ENCODE measurements around the gene ZSWIM3. TPM values are rescaled to one million over a fixed set of nuclear protein-coding genes. Genes with fewer than 3 reads are reported as not detected.

Gene ZSWIM3
- total and polyA plus RNA-seq, 4 donors, result 0.56 to 4.2 (median 2.3) TPM

DNA sequence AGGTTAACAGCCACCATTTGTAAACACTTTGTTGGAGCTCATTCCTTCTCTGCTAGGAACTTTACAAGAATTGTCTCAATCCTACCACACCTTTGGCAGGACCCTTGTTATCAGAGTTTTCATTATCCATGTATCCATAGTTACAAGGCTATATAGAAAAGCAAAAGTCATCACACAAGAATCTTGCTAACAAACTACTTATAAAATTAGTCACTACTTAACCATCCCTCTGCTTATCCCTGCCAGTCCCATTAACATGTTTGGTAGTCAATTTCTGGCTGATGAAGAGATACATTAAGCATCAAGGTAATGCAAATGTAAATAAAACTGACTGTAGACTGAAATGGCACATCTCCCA lies 10.4 kb downstream of the ZSWIM3 start:
- DNase-seq (ENCODE audit: low spot score), result no peak
- Histone ChIP-seq H3K27ac (ENCODE audit: low read depth in 1 of 2, low read length in 2 of 2) (no peak overlapping the region), H3K4me3 (ENCODE audit: low read depth in 1 of 3, low read length in 3 of 3) (no peak overlapping the region), H3K9me3 (ENCODE audit: control insufficient read depth in 4 of 4, low read length in 3 of 4) (no peaks in the 10 kb centered on the region), H3K36me3 (ENCODE audit: control insufficient read depth in 4 of 4, insufficient read depth in 3 of 4, low read depth in 1 of 4, low read length in 3 of 4) (no peaks in the 10 kb centered on the region), H3K4me1 (ENCODE audit: control insufficient read depth in 4 of 4, insufficient read depth in 4 of 4, low read length in 3 of 4) (peaks cover 0 to 4% (median 0%) of the 10 kb centered on the region in 4 donors), H3K27me3 (ENCODE audit: control insufficient read depth in 4 of 4, insufficient read depth in 4 of 4, low read length in 3 of 4) (no peaks in the 10 kb centered on the region), H3K9ac (ENCODE audit: low read depth in 1 of 2, low read length in 2 of 2) (no peak overlapping the region)
- TF ChIP-seq HNF4G (IDR thresholded peaks at IDR 0.05) (no peak), HNF4A (conservative IDR thresholded peaks at IDR 0.05) (no peak), YY1 (IDR thresholded peaks at IDR 0.05) (no peak), GABPA (IDR thresholded peaks at IDR 0.05 in 1 of 2, conservative IDR thresholded peaks at IDR 0.05 in 1 of 2) (no peak), EGR1 (IDR thresholded peaks at IDR 0.05; ENCODE audit: low read depth in 2 of 2) (no peak)

DNA sequence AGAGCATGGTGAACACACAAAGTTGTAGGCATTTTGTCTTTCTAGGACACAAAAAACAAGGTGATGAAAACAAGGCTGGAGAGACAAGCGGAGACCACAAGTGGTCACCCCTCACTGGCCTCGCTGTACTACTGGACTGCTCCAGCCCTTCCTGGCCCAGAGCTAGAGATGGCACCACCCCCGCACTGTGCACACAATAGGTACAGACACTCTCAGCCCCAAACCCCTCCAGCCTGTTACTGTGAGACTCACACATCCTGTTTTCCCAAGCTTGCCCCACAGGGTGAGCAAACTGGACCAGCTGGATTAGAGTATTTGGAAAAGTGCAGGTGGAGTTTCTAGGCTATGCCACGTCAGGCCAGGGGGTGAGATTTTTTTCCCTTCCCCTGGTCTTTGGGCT lies 15.2 kb downstream of the ZSWIM3 start:
- Histone ChIP-seq H3K27ac (ENCODE audit: low read depth in 1 of 2, low read length in 2 of 2) (no peak overlapping the region), H3K9me3 (ENCODE audit: control insufficient read depth in 4 of 4, low read length in 3 of 4) (no peaks in the 10 kb centered on the region), H3K27me3 (ENCODE audit: control insufficient read depth in 4 of 4, insufficient read depth in 4 of 4, low read length in 3 of 4) (no peaks in the 10 kb centered on the region), H3K36me3 (ENCODE audit: control insufficient read depth in 4 of 4, insufficient read depth in 3 of 4, low read depth in 1 of 4, low read length in 3 of 4) (peaks cover under 1 to 9% (median 6%) of the 10 kb centered on the region in 4 donors), H3K4me3 (ENCODE audit: low read depth in 1 of 3, low read length in 3 of 3) (no peak overlapping the region), H3K4me1 (ENCODE audit: control insufficient read depth in 4 of 4, insufficient read depth in 4 of 4, low read length in 3 of 4) (no peaks in the 10 kb centered on the region), H3K9ac (ENCODE audit: low read depth in 1 of 2, low read length in 2 of 2) (no peak overlapping the region)
- WGBS, result 96% methylated on average over 4 of the region's 4 CpGs
- no peak for TF ChIP-seq RAD21 (IDR thresholded peaks at IDR 0.05)
- no peak for TF ChIP-seq FOXA2 (IDR thresholded peaks at IDR 0.05)
- no peak for TF ChIP-seq REST (IDR thresholded peaks at IDR 0.05)
- no peak for TF ChIP-seq ATF3 (IDR thresholded peaks at IDR 0.05)
- no peak for TF ChIP-seq HNF4A (conservative IDR thresholded peaks at IDR 0.05)
- TF ChIP-seq, protein P1, sequence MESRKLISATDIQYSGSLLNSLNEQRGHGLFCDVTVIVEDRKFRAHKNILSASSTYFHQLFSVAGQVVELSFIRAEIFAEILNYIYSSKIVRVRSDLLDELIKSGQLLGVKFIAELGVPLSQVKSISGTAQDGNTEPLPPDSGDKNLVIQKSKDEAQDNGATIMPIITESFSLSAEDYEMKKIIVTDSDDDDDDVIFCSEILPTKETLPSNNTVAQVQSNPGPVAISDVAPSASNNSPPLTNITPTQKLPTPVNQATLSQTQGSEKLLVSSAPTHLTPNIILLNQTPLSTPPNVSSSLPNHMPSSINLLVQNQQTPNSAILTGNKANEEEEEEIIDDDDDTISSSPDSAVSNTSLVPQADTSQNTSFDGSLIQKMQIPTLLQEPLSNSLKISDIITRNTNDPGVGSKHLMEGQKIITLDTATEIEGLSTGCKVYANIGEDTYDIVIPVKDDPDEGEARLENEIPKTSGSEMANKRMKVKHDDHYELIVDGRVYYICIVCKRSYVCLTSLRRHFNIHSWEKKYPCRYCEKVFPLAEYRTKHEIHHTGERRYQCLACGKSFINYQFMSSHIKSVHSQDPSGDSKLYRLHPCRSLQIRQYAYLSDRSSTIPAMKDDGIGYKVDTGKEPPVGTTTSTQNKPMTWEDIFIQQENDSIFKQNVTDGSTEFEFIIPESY (IDR thresholded peaks at IDR 0.05), result no peak
- TF ChIP-seq TAF1 (conservative IDR thresholded peaks at IDR 0.05), result no peak
- TF ChIP-seq NR2F2 (IDR thresholded peaks at IDR 0.05), result no peak
- no peak for TF ChIP-seq HNF4G (IDR thresholded peaks at IDR 0.05)
- TF ChIP-seq FOXA1 (IDR thresholded peaks at IDR 0.05), result no peak
- no peak for TF ChIP-seq SP1 (IDR thresholded peaks at IDR 0.05)
- no peak for DNase-seq (ENCODE audit: low spot score)

Data from liver (tissue), 9 donors.